NOMO-1 treated with DMSO at 0.1 percent for 48 hours (cell line): ENCODE measurements around the gene AHRR.

Experiments used
- DNase-seq: peaks from one replicate; lab custom pipeline; 2025; ENCODE audit not compliant: unreplicated experiment; lab: John Stamatoyannopoulos, UW

The AHRR gene

GRCh38 chr5:345404-346195, 24.1 kb downstream of the AHRR start:
- DNase-seq, result no peak

GRCh38 chr5:346229-346935, 24.9 kb downstream of the AHRR start:
- no peak for DNase-seq

GRCh38 chr5:347712-348284, 26.3 kb downstream of the AHRR start:
- no peak for DNase-seq

- no peak for DNase-seq
Observed at GRCh38 chr5:348726-349125, 27.2 kb downstream of the AHRR start.

GRCh38 chr5:350355-350754, 28.8 kb downstream of the AHRR start:
- no peak for DNase-seq

GRCh38 chr5:351084-351920, 29.8 kb downstream of the AHRR start:
- no peak for DNase-seq

GRCh38 chr5:351921-352245, 30.4 kb downstream of the AHRR start:
- DNase-seq, result no peak

GRCh38 chr5:352639-353611, 31.4 kb downstream of the AHRR start:
- no peak for DNase-seq

GRCh38 chr5:353612-354580, 32.4 kb downstream of the AHRR start:
- no peak for DNase-seq

GRCh38 chr5:354581-355378, 33.3 kb downstream of the AHRR start:
- DNase-seq, result no peak

- DNase-seq, result no peak
Observed at GRCh38 chr5:355379-355935, 33.9 kb downstream of the AHRR start.

GRCh38 chr5:355958-356357, 34.4 kb downstream of the AHRR start:
- DNase-seq, result no peak

GRCh38 chr5:359301-359897, 37.9 kb downstream of the AHRR start:
- DNase-seq, result no peak

GRCh38 chr5:360257-361027, 38.9 kb downstream of the AHRR start:
- DNase-seq, result peak; percentile 94

- no peak for DNase-seq
Observed at GRCh38 chr5:362189-362588, 40.7 kb downstream of the AHRR start.

GRCh38 chr5:362978-363765, 41.7 kb downstream of the AHRR start:
- no peak for DNase-seq
